GM18526 (cell line): ENCODE measurements around the gene MET.

Experiments
- POLR2A ChIP-seq: IDR thresholded peaks from 3 replicates; pipeline ENCODE4 v1.6.1; 2011; ENCODE audit not compliant: insufficient read length; ENCODE audit errors: extremely low read depth

The MET gene

DNA sequence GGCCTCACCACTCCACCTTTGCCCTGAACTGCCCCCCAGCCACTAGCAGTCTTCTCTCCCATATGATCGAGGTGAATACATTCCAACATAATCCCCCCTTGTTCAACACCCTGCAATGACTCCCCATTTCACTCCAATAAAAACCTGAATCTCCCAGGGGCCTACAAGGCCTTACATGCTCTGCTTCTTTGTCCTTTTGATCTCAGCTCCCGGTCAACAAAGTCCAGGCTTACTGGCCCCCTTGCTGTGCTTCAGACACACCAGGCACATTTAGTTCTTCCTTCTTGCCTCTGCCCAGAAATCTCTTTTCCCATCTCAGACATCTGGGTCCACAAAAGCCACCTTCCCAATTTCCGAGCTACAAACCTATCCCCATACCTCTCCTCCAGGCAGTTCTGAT is 14.0 kb downstream of the MET start:
- TF ChIP-seq POLR2A = no peak

DNA sequence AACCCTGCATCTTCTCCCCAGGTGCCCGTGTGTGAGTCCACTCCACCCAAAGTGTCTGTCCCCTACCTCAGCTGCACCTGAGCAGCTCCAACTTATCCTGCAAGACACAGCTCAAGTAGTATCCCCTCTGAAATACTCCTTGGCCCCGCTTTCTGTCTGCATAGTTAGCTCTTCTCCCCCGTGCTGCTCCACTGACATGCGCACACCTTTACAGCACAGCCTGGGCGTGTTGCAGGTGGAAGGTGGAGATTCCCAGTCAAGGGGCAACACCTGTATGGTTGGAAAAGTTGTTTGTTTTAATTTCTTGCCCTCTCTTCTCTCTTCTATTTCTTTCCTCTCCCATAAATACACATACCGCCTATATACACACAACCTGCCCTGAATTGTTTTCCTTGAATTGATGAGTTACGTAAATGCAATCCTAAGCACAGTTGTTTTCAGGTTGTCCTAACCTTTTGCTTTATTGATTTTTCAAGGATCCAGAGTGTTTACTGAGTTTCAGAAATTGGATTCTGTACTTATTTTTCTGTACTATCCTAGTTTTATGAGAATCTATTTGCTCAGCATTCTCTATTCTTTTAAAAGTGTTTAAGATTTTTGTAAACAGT is 14.9 kb downstream of the MET start:
- no peak for TF ChIP-seq POLR2A

DNA sequence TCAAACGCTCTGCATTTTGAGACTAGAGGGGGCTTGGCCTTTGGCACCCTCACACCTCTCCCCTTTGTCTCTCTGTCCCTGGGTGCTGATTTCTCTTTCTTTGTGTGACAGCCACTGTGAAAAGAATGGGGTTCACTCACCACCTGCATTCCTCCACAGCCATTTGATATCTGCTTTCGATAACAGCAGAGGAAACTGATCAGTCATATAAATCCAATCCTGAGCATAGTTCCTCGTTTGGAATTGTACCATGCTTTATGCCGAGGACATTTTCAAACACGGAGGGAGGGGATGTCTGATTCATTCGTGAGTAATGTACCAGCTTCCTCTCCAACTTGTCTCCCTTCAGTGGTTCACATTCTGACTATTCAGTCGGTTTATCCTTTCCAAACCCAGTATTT is 15.8 kb downstream of the MET start:
- TF ChIP-seq POLR2A = no peak

DNA sequence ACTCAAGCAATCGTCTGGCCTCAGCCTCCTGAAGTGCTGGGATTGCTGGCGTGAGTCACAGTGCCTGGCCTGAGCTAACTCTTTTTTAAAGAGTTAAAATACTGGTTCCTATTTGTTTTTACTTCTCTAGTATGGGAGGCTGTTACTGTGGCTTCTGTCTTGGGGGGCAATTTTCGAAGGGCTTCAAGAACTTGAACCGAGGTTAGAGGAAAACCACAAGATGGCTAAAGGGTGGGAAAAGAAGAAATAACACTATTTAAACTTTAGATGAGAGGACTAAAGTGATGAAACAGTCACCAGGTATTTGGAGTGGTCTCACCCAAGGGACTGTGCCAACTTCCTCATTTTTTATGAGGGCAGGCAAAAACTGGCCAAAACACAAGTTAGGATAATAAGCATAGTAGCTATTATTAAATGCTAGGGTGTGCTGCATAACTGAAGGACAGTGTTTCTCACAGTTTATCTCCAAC is 17.8 kb downstream of the MET start:
- TF ChIP-seq POLR2A = no peak

DNA sequence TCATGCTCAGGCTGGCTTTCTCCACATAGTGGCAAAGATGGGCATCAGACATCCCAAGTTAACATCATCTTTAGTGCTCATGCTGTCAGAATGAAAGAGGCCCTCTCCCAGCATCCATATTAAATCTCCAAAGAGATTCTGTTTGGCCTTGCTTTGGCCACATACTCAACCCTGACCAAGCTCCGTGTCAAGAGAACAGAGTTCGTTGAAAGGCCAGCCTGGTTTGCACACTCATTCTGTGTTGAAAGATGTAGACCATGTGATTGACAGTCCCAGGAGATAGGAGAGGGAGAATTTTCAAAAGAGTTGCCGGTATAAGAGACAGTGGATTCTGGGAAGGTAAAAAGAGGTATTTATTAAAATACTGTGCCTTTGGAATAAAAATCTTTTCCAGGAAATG is 19.7 kb downstream of the MET start:
- TF ChIP-seq POLR2A = no peak

DNA sequence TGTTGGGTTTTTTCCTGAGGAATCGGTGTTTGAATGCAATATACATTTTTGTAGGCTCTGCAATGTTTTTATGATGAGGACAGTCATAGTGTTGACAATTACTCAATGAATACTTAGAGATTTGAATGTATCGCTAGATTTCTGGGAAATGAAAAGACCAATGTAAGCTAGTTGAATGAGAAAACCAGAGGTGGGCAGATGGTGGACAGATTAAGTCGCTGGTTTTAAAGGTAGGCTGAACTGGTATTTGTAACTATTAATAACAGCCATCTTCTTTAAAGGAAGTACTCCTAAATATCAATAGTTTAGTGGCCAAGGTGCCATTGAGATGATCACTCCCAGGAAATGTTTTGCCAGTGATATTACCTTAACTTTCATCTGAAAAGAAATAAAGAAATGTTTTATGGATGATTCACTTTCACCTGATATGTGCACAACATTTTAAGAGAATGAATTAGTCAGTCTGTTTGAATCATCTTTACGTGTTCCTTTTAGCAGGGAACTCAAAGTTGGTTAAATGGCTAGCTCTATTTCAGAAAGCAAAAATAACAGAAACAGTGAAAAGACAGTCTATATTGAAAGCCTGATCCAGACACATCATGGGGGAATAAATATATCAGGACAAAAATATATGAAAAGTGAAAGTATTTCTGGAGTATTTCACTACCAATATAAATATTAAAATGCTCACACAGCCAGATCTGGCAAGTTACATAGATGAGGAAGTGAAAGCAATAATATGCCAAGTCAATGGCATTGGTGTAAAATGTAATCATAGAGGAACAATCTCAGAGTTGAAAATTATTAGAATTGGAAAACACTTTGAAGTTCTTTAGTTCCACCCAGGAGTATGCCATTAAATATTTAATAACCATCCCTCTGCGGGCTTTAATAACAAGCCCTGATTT is 20.7 kb downstream of the MET start:
- no peak for TF ChIP-seq POLR2A

DNA sequence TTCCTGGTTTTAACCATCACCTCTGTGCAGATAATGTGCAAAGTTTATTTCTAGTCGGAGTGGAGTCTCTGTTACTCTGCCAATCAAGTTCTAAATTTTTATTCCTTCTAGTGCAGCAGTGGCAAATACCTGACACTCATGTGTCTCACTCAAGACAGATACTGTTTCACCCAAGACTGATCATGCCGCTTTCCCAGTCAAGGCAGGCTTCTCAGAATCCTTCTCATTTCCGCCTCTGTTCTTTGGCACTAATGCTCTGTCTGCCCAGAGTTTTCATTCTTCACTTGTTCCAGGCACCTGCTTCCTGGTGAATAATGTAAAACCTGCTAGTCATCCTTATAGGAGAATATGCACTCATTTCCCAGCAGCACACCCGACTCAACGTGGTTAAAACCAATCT is 24.7 kb downstream of the MET start:
- no peak for TF ChIP-seq POLR2A

DNA sequence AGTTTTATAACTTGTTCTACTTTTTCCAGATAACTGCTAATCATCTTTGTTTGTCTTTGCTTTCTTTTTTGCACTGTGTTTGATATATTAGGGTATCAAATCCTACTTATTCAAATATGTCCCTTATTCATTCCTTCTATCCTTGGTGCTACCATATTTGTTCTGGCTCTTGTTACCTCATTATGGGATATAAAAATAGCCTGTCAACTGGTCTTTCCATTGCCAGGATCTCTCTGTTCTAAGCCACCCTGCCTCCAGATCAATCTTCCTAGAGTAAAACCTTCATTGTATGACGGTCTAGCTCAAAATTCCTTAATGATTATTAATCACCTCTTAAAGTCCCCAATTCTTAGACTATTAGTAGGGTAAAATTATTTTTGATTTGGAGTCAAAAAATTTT is 25.2 kb downstream of the MET start:
- no peak for TF ChIP-seq POLR2A

DNA sequence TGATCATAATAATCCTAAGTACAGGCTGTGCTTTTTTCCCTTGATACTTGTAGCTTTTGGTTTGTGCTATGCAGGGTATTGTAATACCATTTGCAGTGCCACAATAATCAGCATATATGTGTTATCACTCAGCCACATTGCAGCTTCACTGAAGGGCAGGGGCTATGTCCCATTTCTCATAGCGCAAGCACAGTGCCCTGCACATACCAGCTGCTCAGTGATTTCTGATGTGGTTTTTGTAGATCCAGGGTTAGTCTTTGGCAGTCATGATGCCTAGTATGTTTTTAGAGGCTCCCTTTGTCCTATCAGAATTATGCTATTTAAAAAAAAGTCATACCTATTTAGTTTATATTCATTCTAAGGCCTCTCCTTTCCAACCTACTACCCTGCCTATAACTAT is 25.8 kb downstream of the MET start:
- TF ChIP-seq POLR2A = no peak

DNA sequence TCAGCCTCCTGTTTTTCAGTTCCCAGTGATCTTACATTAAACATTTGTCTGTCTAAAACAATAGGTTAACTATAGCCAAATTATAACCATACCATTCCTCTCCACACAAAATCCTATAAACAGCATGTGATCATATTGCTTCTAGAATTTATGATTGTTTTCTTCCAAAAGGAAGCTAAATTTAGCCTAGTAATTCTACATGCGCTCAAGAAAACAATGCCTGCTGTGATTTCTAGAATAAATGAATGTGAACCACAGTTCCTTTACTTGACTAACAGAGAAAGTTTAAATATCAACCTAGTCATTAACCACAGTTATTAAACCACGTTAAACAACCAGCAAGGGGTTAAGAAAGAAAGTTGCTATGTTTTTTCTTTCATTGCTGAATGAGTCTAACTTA is 26.4 kb downstream of the MET start:
- TF ChIP-seq POLR2A = no peak

DNA sequence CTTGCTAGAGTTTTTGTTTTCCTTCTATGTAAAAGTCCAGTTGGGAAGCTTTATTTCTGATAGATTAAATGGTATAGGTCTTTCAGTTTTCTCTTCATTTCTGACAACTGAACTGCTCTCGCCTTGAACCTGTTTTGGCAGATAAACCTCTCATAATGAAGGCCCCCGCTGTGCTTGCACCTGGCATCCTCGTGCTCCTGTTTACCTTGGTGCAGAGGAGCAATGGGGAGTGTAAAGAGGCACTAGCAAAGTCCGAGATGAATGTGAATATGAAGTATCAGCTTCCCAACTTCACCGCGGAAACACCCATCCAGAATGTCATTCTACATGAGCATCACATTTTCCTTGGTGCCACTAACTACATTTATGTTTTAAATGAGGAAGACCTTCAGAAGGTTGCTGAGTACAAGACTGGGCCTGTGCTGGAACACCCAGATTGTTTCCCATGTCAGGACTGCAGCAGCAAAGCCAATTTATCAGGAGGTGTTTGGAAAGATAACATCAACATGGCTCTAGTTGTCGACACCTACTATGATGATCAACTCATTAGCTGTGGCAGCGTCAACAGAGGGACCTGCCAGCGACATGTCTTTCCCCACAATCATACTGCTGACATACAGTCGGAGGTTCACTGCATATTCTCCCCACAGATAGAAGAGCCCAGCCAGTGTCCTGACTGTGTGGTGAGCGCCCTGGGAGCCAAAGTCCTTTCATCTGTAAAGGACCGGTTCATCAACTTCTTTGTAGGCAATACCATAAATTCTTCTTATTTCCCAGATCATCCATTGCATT is 27.1 kb downstream of the MET start:
- TF ChIP-seq POLR2A = no peak

DNA sequence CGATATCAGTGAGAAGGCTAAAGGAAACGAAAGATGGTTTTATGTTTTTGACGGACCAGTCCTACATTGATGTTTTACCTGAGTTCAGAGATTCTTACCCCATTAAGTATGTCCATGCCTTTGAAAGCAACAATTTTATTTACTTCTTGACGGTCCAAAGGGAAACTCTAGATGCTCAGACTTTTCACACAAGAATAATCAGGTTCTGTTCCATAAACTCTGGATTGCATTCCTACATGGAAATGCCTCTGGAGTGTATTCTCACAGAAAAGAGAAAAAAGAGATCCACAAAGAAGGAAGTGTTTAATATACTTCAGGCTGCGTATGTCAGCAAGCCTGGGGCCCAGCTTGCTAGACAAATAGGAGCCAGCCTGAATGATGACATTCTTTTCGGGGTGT is 27.7 kb downstream of the MET start:
- TF ChIP-seq POLR2A = no peak

DNA sequence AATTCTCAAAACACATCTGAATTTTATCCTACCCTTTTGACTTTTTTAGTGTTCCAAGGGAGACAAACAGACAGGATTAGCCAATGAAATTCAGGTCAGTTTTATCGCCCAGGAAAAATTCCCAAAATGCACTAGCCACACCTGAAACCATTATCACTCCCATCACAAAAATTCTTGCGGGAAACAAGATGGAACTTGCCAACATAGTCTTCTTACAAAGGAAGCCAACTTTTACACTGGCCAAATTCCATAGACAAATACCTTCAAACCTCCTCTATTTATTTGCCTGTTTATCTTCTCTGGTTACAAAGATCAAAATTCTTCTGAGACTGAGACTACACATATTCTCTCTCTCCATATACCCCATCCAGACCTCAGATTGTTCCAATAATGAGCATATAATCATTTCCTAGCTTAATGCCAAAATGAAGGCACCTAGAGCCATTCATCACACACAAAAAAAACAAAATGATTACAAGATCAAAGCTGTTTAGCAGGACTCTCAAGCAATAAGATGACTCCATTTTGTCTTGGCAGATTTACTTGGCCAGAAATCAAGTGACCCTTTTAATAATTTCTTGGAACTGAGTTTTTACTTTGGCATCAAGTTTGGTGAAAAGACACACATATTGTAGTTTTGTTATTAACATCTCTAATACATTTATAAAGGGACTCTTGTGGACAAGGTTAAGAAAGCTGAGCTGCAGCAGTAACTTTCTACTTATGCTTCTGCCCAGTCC is 30.2 kb downstream of the MET start:
- TF ChIP-seq POLR2A = no peak

DNA sequence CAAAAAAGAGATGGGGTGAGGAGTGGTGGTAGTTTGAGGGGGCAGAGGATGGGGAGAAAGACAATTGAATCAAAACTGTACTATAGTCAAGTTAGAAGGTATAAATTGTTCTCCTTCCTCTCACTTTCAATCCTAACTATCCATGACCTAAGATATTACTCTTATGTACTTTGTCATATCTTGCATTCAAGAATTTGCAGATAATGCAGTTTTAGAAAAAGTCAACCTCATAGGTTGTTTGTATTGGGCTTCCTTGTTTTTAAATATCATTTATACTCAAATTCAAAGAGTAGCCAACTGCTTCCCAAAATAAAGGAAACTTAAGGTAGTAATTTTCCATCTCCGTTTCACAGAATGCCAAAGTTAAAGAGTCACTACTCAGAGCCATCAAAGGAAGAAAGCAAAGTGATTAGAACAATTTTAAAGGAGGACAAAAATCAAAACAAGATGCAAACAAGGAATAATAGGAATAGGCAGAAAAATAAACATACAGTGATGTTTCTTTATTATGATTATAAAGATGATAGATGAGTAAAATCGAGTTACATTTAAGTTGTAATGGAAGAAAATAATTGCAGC is 32.7 kb downstream of the MET start:
- TF ChIP-seq POLR2A = no peak

DNA sequence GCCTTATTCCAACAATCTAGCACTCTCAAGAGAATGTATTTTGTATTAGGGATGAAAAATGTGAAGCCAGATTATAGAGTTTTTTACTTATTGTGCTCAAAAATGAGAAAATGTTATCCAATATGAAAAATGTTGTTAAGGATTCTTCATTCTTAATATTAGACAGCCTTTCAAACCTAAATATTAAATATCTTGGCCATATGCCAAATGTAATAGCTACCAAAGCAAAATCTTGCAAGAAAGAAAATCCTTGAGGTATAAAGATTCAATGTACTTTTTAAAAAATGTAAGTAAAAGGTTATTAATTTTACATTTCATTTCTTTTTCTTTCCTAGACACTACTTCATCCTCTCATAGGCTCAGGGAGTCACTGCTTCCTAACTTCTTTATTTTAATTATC is 33.4 kb downstream of the MET start:
- TF ChIP-seq POLR2A = no peak
